ENCODE data around the gene GARIN5A. TPM values are rescaled to one million over a fixed set of nuclear protein-coding genes. Genes with fewer than 3 reads are reported as not detected.

GARIN5A gene
- total RNA-seq, 1 experiment from 2014 or later = 8.2 TPM

DNA sequence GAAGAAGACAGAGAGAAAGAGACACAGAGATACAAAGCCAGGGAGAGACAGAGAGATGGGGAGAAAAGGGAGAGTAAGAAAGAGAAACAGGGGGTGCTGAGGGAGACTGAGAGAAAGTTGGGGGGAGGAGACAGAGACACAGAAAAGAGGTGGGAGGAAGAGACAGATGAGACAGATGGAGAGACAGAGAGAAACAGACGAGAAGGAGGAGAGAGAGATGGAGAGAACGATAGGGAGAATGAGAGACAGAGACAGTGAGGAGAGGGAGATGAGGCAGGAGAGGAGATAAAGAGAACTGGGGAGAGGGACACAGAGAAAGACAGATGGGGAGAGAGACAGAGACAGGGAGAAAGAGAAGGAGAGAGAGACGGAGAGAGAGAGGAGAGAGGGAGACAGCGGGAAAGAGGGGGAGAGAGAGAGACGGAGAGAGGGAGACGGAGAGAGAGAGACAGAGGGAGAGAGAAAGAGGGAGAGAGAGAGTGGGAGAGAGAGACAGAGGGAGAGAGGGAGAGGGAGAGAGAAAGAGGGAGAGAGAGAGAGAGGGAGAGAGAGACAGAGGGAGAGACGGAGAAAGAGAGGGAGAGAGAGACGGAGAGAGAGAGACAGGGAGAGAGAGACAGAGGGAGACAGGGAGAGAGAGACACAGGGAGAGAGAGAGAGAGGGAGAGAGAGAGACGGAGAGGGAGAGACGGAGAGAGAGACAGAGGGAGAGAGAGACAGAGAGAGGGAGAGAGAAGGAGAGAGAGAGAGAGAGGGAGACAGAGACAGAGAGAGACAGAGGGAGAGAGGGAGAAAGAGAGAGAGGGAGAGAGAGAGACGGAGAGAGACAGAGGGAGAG, 21.8 kb upstream of the GARIN5A start:
- POLR2A ChIA-PET = no interaction called here
- TF ChIP-seq SMAD4 (CRISPR knock-in tag; IDR thresholded peaks at IDR 0.05) (no peak), OVOL2 (CRISPR knock-in tag; IDR thresholded peaks at IDR 0.05; ENCODE audit: borderline replicate concordance) (no peak), ZNF263 (CRISPR knock-in tag; IDR thresholded peaks at IDR 0.05; ENCODE audit: low read depth) (no peak), ZNF219 (CRISPR knock-in tag; IDR thresholded peaks at IDR 0.05; ENCODE audit: borderline replicate concordance) (no peak), ZNF396 (CRISPR knock-in tag; IDR thresholded peaks at IDR 0.05; ENCODE audit: borderline replicate concordance) (no peak), ZNF416 (CRISPR knock-in tag; IDR thresholded peaks at IDR 0.05) (no peak), ZNF138 (CRISPR knock-in tag; conservative IDR thresholded peaks at IDR 0.05) (no peak), FOXJ3 (CRISPR knock-in tag; IDR thresholded peaks at IDR 0.05; ENCODE audit: borderline replicate concordance) (no peak), RELA (CRISPR knock-in tag; IDR thresholded peaks at IDR 0.05; ENCODE audit: borderline replicate concordance) (no peak), NFYB (CRISPR knock-in tag; conservative IDR thresholded peaks at IDR 0.05; ENCODE audit: low read depth) (no peak), NR3C1 (CRISPR knock-in tag; conservative IDR thresholded peaks at IDR 0.05; ENCODE audit: low read depth) (no peak)
- TF ChIP-seq, protein P1, sequence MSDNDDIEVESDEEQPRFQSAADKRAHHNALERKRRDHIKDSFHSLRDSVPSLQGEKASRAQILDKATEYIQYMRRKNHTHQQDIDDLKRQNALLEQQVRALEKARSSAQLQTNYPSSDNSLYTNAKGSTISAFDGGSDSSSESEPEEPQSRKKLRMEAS (CRISPR knock-in tag; IDR thresholded peaks at IDR 0.05) = no peak
- TF ChIP-seq, protein P2, sequence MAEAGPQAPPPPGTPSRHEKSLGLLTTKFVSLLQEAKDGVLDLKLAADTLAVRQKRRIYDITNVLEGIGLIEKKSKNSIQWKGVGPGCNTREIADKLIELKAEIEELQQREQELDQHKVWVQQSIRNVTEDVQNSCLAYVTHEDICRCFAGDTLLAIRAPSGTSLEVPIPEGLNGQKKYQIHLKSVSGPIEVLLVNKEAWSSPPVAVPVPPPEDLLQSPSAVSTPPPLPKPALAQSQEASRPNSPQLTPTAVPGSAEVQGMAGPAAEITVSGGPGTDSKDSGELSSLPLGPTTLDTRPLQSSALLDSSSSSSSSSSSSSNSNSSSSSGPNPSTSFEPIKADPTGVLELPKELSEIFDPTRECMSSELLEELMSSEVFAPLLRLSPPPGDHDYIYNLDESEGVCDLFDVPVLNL (CRISPR knock-in tag; IDR thresholded peaks at IDR 0.05; ENCODE audit: borderline replicate concordance, low read depth) = no peak
- TF ChIP-seq, protein P3, sequence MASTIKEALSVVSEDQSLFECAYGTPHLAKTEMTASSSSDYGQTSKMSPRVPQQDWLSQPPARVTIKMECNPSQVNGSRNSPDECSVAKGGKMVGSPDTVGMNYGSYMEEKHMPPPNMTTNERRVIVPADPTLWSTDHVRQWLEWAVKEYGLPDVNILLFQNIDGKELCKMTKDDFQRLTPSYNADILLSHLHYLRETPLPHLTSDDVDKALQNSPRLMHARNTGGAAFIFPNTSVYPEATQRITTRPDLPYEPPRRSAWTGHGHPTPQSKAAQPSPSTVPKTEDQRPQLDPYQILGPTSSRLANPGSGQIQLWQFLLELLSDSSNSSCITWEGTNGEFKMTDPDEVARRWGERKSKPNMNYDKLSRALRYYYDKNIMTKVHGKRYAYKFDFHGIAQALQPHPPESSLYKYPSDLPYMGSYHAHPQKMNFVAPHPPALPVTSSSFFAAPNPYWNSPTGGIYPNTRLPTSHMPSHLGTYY (CRISPR knock-in tag; IDR thresholded peaks at IDR 0.05) = no peak
- TF ChIP-seq, protein P4, sequence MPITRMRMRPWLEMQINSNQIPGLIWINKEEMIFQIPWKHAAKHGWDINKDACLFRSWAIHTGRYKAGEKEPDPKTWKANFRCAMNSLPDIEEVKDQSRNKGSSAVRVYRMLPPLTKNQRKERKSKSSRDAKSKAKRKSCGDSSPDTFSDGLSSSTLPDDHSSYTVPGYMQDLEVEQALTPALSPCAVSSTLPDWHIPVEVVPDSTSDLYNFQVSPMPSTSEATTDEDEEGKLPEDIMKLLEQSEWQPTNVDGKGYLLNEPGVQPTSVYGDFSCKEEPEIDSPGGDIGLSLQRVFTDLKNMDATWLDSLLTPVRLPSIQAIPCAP (CRISPR knock-in tag; IDR thresholded peaks at IDR 0.05) = no peak
- TF ChIP-seq, protein P5, sequence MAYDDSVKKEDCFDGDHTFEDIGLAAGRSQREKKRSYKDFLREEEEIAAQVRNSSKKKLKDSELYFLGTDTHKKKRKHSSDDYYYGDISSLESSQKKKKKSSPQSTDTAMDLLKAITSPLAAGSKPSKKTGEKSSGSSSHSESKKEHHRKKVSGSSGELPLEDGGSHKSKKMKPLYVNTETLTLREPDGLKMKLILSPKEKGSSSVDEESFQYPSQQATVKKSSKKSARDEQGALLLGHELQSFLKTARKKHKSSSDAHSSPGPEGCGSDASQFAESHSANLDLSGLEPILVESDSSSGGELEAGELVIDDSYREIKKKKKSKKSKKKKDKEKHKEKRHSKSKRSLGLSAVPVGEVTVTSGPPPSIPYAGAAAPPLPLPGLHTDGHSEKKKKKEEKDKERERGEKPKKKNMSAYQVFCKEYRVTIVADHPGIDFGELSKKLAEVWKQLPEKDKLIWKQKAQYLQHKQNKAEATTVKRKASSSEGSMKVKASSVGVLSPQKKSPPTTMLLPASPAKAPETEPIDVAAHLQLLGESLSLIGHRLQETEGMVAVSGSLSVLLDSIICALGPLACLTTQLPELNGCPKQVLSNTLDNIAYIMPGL (CRISPR knock-in tag; IDR thresholded peaks at IDR 0.05) = no peak
- TF ChIP-seq, protein P6, sequence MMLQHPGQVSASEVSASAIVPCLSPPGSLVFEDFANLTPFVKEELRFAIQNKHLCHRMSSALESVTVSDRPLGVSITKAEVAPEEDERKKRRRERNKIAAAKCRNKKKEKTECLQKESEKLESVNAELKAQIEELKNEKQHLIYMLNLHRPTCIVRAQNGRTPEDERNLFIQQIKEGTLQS (CRISPR knock-in tag; conservative IDR thresholded peaks at IDR 0.05) = no peak
- TF ChIP-seq, protein P7, sequence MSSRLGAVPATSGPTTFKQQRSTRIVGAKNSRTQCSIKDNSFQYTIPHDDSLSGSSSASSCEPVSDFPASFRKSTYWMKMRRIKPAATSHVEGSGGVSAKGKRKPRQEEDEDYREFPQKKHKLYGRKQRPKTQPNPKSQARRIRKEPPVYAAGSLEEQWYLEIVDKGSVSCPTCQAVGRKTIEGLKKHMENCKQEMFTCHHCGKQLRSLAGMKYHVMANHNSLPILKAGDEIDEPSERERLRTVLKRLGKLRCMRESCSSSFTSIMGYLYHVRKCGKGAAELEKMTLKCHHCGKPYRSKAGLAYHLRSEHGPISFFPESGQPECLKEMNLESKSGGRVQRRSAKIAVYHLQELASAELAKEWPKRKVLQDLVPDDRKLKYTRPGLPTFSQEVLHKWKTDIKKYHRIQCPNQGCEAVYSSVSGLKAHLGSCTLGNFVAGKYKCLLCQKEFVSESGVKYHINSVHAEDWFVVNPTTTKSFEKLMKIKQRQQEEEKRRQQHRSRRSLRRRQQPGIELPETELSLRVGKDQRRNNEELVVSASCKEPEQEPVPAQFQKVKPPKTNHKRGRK (CRISPR knock-in tag; IDR thresholded peaks at IDR 0.05; ENCODE audit: borderline replicate concordance) = no peak
- TF ChIP-seq, protein P8, sequence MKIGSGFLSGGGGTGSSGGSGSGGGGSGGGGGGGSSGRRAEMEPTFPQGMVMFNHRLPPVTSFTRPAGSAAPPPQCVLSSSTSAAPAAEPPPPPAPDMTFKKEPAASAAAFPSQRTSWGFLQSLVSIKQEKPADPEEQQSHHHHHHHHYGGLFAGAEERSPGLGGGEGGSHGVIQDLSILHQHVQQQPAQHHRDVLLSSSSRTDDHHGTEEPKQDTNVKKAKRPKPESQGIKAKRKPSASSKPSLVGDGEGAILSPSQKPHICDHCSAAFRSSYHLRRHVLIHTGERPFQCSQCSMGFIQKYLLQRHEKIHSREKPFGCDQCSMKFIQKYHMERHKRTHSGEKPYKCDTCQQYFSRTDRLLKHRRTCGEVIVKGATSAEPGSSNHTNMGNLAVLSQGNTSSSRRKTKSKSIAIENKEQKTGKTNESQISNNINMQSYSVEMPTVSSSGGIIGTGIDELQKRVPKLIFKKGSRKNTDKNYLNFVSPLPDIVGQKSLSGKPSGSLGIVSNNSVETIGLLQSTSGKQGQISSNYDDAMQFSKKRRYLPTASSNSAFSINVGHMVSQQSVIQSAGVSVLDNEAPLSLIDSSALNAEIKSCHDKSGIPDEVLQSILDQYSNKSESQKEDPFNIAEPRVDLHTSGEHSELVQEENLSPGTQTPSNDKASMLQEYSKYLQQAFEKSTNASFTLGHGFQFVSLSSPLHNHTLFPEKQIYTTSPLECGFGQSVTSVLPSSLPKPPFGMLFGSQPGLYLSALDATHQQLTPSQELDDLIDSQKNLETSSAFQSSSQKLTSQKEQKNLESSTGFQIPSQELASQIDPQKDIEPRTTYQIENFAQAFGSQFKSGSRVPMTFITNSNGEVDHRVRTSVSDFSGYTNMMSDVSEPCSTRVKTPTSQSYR (CRISPR knock-in tag; IDR thresholded peaks at IDR 0.05) = no peak

More for the DNA sequence above, 21.8 kb upstream of the GARIN5A start:
- H3K27me3 Mint-ChIP-seq (ENCODE audit: low read depth) = peaks cover 45% of the 10 kb centered on the region
- H3K27ac Mint-ChIP-seq = no peak overlapping the region
- H3K9me3 Mint-ChIP-seq = no peaks in the 10 kb centered on the region
- H3K36me3 Mint-ChIP-seq = no peaks in the 10 kb centered on the region
- no peak for ATAC-seq
- DNase-seq (ENCODE audit: low spot score) = no peak
- H3K4me1 Mint-ChIP-seq = peaks cover 3% of the 10 kb centered on the region; the same call in 1 of the 2 replicates
- CTCF ChIA-PET = no interaction called here
- no peak overlapping the region for H3K4me3 Mint-ChIP-seq

Measured in WTC11 (cell line).